22Rv1 (cell line): Measurements from ENCODE around the gene UBALD1.

Experiments
- CTCF ChIP-seq: fragments of 450-650 bp; IDR thresholded peaks from 2 replicates; pipeline ENCODE4 v1.5.1; 2017; ENCODE audit warnings: mild to moderate bottlenecking
- ZFX ChIP-seq: fragments of 450-650 bp; IDR thresholded peaks from 2 replicates; pipeline ENCODE4 v1.6.1; 2017; ENCODE audit warnings: antibody characterized with exemption, borderline replicate concordance

GRCh38 chr16:4626396-4626795 is 11.7 kb upstream of the UBALD1 start:
- no peak for TF ChIP-seq CTCF
- TF ChIP-seq ZFX = no peak
